ENCODE results near the gene IFI27L1. TPM values are rescaled to one million over a fixed set of nuclear protein-coding genes. Genes with fewer than 3 reads are reported as not detected.

Gene IFI27L1
- total and polyA plus RNA-seq, 3 donors from 2014 or later: 174 to 219 (median 209) TPM

DNA sequence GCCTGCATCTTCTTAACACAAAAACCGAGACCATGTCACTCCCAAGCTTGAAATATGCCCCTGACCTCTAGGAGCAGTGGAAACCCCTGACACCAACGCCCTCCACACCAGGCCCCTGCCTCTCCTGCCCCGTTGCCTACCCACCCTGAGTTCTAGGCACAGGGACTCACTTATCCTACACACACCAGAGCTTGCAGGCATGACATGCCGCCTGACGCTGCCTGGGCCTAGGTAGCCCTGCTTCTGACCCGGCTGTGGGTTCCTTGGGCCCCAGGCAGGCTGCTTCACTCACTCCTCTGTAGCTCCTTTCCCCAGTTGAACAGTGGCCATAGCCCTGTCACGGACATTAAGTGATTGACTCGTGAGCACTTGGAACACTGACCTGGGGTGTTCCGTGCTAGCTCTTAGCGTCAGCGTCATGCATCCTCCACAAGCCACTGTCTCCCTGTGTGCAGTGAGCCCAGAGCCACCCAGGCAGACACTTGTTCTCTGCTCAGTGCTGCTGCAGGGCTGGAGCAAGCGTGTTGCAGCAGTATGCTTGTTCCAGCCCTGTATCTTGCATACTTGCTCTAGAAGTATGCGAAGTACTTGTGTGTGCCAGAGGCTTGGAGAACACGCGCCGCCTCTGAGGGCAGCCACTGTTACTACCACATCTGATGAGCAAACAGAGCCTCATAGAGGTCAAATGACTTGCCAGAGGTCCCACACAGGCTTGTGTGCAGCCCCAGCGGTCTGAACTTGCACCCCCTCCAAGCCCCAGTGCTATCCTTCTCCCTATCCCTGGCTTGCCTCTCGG, 39.4 kb upstream of the IFI27L1 start:
- TF ChIP-seq, protein P1, sequence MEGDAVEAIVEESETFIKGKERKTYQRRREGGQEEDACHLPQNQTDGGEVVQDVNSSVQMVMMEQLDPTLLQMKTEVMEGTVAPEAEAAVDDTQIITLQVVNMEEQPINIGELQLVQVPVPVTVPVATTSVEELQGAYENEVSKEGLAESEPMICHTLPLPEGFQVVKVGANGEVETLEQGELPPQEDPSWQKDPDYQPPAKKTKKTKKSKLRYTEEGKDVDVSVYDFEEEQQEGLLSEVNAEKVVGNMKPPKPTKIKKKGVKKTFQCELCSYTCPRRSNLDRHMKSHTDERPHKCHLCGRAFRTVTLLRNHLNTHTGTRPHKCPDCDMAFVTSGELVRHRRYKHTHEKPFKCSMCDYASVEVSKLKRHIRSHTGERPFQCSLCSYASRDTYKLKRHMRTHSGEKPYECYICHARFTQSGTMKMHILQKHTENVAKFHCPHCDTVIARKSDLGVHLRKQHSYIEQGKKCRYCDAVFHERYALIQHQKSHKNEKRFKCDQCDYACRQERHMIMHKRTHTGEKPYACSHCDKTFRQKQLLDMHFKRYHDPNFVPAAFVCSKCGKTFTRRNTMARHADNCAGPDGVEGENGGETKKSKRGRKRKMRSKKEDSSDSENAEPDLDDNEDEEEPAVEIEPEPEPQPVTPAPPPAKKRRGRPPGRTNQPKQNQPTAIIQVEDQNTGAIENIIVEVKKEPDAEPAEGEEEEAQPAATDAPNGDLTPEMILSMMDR (IDR thresholded peaks at IDR 0.05): no peak
- TF ChIP-seq POLR2A (IDR thresholded peaks at IDR 0.05): no peak
- Histone ChIP-seq H3K36me3 (ENCODE audit: low read depth, missing control alignments) (no peaks in the 10 kb centered on the region), H3K27ac (no peak overlapping the region), H3K4me1 (peaks cover 18% of the 10 kb centered on the region), H3K9me3 (no peaks in the 10 kb centered on the region), H3K4me3 (no peak overlapping the region), H3K27me3 (no peaks in the 10 kb centered on the region)
- DNase-seq: peak; percentile 68
- 59 to 74% methylated on average over 16 to 18 of the region's 18 CpGs for WGBS, 2 donors
- intact Hi-C loops (cut with DNase I; ENCODE audit: low total_unique reads): no loop called here

DNA sequence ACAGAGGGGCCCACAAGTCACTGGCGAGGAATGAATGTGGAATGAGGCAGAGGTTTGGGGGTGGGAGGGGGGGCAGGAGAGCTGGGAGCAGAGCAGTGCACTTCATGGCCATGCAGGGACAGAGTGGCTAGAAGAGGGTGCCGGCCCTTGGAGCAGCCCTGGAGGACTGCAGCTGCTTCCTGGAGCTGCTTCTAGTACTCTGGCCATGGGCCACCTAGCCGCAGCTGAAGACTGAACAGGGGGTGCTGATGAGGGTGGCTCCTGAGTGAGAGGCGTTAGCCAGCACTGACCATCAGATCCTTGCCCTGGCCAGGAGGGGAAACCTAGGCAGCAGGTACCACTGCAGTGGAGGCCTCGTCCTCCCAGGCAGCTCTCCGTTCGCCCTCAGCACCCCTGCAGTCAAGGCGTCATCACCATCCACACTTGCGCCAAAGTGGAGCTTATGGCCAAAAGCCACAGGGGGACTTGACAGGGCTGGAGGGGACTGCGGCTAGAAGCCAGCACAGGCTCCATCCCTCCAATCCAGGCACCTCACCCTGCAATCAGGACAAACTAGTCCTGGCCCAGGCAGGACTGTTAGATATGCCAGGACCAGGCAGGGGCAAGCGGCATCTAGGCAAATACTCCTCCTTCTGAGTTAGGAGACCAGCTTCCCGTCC, 38.5 kb upstream of the IFI27L1 start:
- Histone ChIP-seq H3K36me3 (ENCODE audit: low read depth, missing control alignments) (no peaks in the 10 kb centered on the region), H3K27me3 (no peaks in the 10 kb centered on the region), H3K27ac (no peak overlapping the region), H3K4me1 (peaks cover 18% of the 10 kb centered on the region), H3K4me3 (no peak overlapping the region), H3K9me3 (no peaks in the 10 kb centered on the region)
- 71 to 74% methylated on average over 8 to 12 of the region's 12 CpGs for WGBS, 2 donors
- intact Hi-C loops (cut with DNase I; ENCODE audit: low total_unique reads): no loop called here
- TF ChIP-seq, protein P1 (IDR thresholded peaks at IDR 0.05): no peak
- TF ChIP-seq POLR2A (IDR thresholded peaks at IDR 0.05): no peak
- DNase-seq: no peak

DNA sequence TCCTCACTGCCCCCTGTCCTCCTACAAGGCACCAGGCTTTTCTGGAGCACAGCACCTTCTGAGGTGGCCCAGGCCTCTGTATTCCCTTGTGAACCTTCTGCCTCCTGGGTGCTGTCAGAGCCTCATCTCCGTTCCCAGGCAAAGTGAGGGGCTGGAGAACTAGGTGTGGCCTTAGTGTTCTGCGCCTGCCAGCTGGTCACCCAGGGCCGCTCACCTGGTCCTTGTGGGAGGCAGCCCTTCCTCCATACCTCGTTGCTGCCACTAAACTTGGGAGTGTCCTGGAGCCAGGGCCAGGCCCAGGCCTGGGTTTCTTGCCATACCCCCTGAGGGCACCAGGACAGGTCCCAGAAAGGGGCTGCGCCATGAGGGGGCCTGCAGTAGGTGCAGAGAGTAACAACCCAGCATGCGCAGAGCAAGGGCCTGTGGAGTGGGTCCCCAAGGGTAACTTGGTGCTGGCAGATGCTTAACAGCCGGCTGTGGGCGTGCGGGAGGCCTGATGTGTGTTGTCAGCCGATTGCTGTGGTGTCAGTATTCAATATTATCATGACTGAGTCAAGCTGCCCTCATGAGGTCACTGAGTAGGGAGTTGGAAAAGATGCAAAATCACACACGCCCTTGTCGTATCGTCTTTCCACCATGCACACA, 37.9 kb upstream of the IFI27L1 start:
- intact Hi-C loops (cut with DNase I; ENCODE audit: low total_unique reads): no loop called here
- no peaks in the 10 kb centered on the region for H3K9me3 ChIP-seq
- 81 to 88% methylated on average over 10 to 13 of the region's 13 CpGs for WGBS, 2 donors
- no peaks in the 10 kb centered on the region for H3K36me3 ChIP-seq (ENCODE audit: low read depth, missing control alignments)
- no peak overlapping the region for H3K4me3 ChIP-seq
- TF ChIP-seq, protein P1 (IDR thresholded peaks at IDR 0.05): no peak
- no peak for TF ChIP-seq POLR2A (IDR thresholded peaks at IDR 0.05)
- peaks cover 18% of the 10 kb centered on the region for H3K4me1 ChIP-seq
- H3K27ac ChIP-seq: no peak overlapping the region
- H3K27me3 ChIP-seq: no peaks in the 10 kb centered on the region
- DNase-seq: no peak

DNA sequence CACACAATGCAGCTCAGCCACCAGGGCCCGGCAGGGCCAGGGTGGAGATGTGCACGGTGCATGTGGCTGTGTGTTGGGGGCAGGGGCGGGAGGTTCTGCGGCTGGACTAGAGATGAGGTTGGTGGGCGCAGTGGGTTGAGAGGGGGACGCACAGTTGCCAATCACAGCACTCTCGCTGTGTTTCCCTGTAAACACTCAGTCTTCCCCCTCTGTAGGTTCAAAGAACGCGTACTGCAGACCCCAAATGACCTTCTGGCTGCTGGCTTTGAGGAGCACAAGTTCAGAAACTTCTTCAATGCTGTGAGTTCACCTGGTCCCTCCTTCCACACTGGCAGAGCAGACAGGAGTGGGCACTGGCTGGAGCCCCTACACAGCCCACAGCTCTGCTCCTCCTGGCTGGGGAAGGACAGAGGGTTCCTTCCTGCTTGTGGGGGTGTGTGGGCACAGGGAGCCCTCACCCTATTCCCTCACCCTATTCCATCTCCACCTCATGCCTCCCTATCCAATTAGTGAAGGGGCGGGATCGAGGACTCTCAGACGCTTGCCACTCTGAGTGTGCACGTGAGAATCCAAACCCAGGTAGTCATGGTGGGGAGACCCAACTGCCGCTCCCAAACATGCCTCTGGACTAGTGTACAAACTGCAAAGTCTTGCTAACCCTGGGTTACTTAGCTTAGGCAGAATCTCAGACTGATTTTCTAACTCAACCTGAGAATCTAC, 37.2 kb upstream of the IFI27L1 start:
- no peak for DNase-seq

More for the DNA sequence above, 37.2 kb upstream of the IFI27L1 start:
- H3K4me1 ChIP-seq: peaks cover 18% of the 10 kb centered on the region
- H3K4me3 ChIP-seq: no peak overlapping the region
- intact Hi-C loops (cut with DNase I; ENCODE audit: low total_unique reads): no loop called here
- H3K9me3 ChIP-seq: no peaks in the 10 kb centered on the region
- no peaks in the 10 kb centered on the region for H3K36me3 ChIP-seq (ENCODE audit: low read depth, missing control alignments)
- no peak for TF ChIP-seq POLR2A (IDR thresholded peaks at IDR 0.05)
- TF ChIP-seq, protein P1 (IDR thresholded peaks at IDR 0.05): no peak
- 89 to 94% methylated on average over 14 of the region's 14 CpGs for WGBS, 2 donors
- H3K27ac ChIP-seq: no peak overlapping the region
- no peaks in the 10 kb centered on the region for H3K27me3 ChIP-seq
